GM06990 (cell line): ENCODE data around the gene RAD9A.
A peak's percentile ranks its signal among the peaks of the same experiment; 100 is the strongest.

ENCODE experiments used
- DNase-seq: peaks from one replicate; pipeline ENCODE4 v3.0.0-alpha.2; 2011; ENCODE audit not compliant: insufficient read length; ENCODE audit errors: extremely low read depth
- H3K27me3 ChIP-seq: replicated peaks from 2 replicates; pipeline ENCODE4 v1.6.0; 2011; ENCODE audit warnings: low read length; ENCODE audit not compliant: control insufficient read depth, insufficient read depth
- H3K36me3 ChIP-seq: 2 replicates; pipeline ENCODE4 v1.5.1; 2011; ENCODE audit warnings: low read length; ENCODE audit not compliant: control insufficient read depth, insufficient read depth
- H3K4me3 ChIP-seq: replicated peaks from 2 replicates; pipeline ENCODE4 v1.5.1; 2011; ENCODE audit warnings: low read depth, mild to moderate bottlenecking, control low read depth, low read length
- CTCF ChIP-seq: IDR thresholded peaks from 2 replicates; pipeline ENCODE4 v1.5.1; 2011; ENCODE audit warnings: low read length, control low read depth, mild to moderate bottlenecking, inconsistent platforms; ENCODE audit not compliant: insufficient read depth, poor library complexity, severe bottlenecking

RAD9A gene

GRCh38 chr11:67408437-67409200 lies 16.8 kb downstream of the RAD9A start:
- Histone ChIP-seq H3K27me3 (no peaks in the 10 kb centered on the region), H3K4me3 (no peak overlapping the region; the same call in 1 of the 2 replicates), H3K36me3 (peaks cover 21% of the 10 kb centered on the region)
- TF ChIP-seq CTCF, result no peak
- DNase-seq, result no peak

GRCh38 chr11:67409261-67409666 lies 17.5 kb downstream of the RAD9A start:
- DNase-seq, result peak; percentile 79
- TF ChIP-seq CTCF, result no peak
- Histone ChIP-seq H3K27me3 (no peaks in the 10 kb centered on the region), H3K36me3 (peaks cover 21% of the 10 kb centered on the region), H3K4me3 (peak overlapping the region; percentile 52)

GRCh38 chr11:67409781-67410368 lies 18.1 kb downstream of the RAD9A start:
- Histone ChIP-seq H3K27me3 (no peaks in the 10 kb centered on the region), H3K4me3 (peak overlapping the region; percentile 52), H3K36me3 (peaks cover 21% of the 10 kb centered on the region)
- no peak for TF ChIP-seq CTCF
- DNase-seq, result peak; percentile 51

GRCh38 chr11:67410369-67410831 lies 18.6 kb downstream of the RAD9A start:
- Histone ChIP-seq H3K27me3 (no peaks in the 10 kb centered on the region; the same call in 1 of the 2 replicates), H3K36me3 (peaks cover 17% of the 10 kb centered on the region), H3K4me3 (no peak overlapping the region)
- no peak for DNase-seq
- TF ChIP-seq CTCF, result no peak

GRCh38 chr11:67410984-67411784 lies 19.4 kb downstream of the RAD9A start:
- peaks cover 12% of the 10 kb centered on the region for H3K36me3 ChIP-seq
- H3K4me3 ChIP-seq, result no peak overlapping the region
- no peaks in the 10 kb centered on the region; the same call in 1 of the 2 replicates for H3K27me3 ChIP-seq

More at GRCh38 chr11:67410984-67411784, 19.4 kb downstream of the RAD9A start:
- no peak for TF ChIP-seq CTCF
- DNase-seq, result no peak
